CD1c-positive myeloid dendritic cell (primary cell): ENCODE results near the gene SH3BGRL2.
"Not testable (repeated sequence)": the region's sequence is repeated elsewhere in the genome, so short reads cannot be mapped to it uniquely, and the experiment has no call there.

Source experiments
- DNase-seq: peaks from one replicate; pipeline ENCODE4 v3.0.0-alpha.2; 2016; ENCODE audit errors: extremely low spot score

Gene SH3BGRL2

DNA sequence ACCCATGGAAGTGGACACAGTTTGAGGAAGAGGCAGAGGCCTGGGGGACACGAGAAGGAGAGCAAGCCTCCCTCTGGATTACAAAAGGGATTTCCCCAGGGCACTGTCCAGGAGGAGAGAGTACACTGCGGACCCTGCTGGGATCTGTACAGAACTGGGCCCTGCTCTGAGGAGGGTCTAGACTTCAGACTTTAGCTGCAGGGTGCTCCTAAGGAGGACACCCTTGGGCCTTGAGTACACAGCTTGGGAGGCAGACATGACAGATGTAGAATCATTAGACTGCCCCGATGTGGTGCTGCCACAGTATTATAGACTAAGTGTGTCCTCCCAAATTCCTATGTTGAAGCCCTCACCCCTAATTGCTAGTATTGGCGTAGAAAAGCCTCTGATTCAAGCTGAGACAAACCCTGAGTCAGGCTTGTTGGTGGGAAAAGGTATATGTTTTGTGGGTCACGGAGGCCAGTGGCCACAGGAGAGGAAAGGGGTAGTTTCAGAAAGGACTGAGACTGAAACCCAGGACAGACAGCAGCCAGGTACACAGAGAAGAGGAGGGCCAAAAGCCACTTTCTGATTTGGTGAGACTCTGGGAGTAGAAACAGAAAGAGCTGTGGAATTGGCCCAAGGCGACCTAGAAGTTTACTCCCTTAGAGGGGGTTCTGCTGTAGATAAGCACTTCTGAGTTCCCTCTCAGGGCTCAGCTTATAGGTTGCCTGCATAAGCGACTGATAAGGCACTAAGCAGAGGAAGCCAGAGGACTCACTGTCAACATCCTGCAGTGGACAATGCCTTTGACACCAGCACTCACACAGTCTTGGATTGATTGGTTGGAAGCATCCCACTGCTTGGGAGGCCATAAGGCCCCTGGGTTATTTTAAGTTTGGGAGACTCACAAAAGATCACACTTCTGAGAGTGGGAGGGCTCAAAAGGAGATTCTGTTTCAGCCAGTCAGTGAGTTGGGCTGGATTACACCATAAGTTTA, 16.5 kb upstream of the SH3BGRL2 start:
- DNase-seq: no peak

DNA sequence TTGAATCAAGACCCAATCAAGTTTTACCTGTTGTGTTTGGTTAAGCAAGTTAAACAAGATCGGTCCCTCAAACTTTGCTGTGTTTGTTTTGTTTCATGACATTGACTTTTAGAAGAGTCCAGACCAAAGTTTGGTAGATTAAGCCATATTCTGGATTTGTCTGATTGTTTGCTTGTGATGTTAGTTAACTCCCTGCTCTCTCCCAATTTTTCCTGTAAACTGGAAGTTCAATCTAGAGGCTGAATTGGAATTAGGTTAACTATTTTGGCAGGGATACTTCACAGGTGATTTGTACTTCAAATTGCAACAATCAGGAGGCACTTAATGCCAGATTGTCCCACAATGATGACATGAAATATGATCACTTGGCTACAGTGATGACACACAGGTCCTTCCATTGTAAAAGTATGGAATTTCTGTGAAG, 13.6 kb upstream of the SH3BGRL2 start:
- no peak for DNase-seq

DNA sequence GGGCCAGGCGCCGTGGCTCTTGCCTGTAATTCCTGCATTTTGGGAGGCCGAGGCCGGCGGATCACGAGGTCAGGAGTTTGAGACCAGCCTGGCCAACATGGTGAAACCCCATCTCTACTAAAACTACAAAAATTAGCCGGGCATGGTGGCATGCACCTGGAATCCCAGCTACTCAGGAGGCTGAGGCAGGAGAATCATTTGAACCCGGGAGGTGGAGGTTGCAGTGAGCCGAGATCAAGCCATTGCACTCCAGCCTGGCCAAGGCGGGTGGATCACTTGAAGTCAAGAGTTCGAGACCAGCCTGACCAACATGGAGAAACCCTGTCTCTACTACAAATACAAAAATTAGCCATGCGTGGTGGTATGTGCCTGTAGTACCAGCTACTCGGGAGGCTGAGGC, 12.7 kb upstream of the SH3BGRL2 start:
- DNase-seq: not testable (repeated sequence)

DNA sequence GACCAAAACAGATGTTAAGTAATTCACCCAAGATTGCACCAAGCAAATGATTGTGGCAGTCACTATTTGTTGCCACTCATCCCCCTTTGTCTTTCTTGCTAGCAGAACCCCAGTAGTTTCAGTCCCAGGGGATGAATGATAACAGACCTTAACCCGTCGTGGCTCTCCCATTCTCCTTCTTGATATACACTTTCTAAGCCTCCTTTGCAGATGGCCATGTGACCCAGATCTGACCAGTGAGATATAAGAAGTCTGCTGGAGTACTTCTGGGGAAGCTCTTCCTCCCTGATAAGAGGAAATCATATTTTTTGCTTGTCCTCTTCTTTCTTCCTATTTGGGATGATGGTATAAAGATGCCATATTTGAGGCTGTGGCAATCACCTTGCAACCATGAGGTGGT, 9.6 kb upstream of the SH3BGRL2 start:
- no peak for DNase-seq

DNA sequence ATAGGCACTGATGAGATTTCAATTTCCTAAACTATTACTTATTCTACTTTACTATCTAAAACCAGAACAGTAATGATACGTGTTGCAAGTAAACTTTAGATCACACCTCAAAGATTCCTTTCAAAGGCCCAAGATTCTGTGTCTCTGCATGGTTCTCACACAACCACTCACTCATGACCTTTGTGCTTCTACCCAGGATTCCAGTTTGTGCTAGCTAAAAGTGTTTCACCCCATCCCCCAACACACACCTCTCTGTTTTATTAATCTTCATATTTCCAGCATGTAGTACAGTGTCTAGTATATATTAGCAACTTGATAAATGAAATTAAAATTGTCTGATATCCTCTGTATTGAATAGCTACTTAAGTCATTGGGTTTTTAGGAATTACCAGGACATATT, 8.8 kb upstream of the SH3BGRL2 start:
- DNase-seq: no peak

DNA sequence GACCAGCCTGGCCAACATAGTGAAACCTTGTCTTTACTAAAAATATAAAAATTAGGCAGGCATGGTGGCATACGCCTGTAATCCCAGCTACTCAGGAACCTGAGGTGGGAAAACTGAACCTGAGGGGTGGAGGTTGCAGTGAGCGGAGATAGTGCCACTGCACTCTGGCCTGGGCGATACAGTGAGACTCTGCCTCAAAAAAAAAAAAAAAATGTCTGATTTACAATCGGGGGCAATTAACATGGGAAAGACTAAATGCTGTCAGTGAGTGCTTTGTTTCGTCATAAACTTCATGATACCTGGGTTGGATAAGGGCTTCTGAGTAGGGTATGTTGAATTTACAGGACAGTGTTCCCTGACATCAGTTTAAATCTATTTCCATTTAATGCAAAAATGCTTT, 8.0 kb upstream of the SH3BGRL2 start:
- DNase-seq: no peak

DNA sequence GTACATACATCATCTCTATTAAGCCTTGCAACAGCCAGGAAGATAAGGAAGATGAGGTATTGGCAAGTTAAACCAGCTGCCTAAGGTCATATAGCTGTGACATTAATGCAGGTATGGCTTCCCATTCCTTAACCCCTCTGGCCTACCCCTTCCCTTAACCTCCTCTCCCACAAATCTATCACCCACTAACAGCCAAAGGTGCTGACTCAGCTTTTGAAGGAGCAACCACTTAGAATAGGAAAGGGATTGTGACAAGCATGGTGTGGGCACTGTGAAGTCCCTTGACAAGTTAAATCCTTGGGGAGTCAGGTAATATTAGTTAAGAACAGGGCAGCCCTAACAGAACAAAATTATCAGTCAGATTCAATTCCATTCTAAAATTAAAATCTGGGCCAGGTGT, 5.4 kb upstream of the SH3BGRL2 start:
- no peak for DNase-seq

DNA sequence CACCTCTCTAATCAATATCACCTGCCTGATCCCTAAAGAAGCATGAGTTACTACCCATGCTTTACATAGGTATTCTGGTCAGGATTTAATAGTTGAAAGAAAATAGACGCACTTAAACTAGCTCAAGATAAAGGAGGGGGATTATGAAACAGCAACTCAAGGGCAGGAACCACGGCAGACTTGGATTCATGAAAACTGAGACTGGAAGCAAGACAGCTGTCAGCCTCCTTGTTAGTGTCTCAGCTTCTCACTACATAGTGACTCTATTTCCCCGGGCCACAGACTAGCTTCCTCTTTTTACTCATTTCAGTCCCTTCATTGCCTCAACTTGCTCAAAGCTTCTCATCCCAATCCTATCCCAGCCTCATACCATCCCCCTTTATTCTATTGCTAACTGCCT, 4.3 kb upstream of the SH3BGRL2 start:
- DNase-seq: no peak

DNA sequence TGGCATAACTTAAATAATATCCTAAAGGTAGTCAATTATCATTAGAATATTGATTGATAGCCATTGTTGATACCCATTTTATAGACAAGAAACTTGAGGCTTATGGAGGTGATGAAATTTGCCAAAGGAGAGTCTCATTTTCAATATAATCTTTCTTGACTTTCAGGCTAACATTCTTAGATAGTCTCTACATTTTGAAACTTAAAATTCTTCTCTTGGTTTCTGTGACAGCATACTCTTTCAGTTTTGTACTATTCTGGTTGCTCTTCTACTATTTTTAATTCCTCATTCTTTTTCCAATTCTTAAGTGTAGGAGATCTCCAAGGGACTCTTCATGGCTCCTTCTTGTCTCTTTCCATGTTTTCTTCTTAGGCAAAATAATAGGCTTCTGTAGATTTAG, 3.7 kb upstream of the SH3BGRL2 start:
- no peak for DNase-seq

DNA sequence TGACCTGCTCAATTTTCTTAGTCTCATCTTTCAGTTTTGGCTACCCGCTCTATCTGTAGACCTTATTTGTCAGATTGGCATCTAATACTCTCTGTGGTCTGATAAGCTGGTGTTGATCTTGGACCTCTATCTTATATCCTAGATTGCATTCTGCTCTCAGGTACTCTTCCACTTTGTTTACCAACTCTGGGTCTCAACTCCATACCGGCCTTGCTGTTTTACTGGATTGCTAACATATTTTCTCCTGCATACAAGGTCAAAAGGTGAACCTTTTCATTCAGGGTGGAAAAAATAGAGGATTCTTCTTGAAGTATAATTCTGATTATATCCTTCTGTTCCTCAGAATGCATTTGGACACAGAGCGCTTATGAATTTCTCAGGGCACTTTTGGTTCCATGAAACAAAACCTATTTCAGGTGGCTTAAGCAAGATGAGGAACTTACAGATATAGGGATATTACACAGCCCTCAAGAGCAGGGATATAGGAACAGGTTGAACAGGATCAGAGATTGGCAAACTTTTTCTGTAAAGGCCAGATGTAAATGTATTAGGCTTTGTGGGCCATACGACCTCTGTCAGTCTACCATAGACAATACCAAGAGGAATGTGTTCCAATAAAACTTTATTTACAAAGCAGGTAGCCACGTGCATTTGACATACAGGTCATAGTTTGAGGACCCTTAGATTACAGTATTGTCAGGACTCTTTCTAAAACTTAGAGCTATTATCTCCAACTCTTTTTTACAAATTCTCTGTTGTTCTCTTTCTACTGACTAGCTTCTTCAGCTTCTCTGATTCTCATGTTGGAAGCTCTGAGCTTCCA, 2.5 kb upstream of the SH3BGRL2 start:
- DNase-seq: no peak

DNA sequence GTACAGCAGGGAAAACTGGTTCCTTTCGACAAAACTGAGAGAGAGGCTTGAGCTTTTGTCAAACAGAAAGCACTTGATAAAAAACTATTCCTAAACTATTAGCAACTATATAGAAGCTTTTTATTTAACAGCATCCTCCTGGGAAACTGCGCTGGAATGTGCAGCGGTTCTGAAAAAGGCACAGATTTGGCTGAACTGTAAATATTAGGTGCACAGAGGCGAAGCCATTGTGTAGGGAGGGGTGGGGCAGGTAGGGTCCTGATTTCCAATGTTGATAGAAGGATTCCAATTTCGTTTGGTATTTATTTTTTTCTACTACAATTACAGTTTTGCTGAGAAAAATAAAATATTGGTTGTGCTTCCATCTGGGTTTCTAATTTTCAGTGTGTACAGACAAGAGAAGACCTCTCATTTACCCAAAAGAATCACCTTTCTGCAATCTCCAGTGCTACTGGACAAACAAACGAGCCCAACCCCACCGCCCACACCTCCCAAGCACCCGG, 698 bp upstream of the SH3BGRL2 start:
- DNase-seq: no peak

DNA sequence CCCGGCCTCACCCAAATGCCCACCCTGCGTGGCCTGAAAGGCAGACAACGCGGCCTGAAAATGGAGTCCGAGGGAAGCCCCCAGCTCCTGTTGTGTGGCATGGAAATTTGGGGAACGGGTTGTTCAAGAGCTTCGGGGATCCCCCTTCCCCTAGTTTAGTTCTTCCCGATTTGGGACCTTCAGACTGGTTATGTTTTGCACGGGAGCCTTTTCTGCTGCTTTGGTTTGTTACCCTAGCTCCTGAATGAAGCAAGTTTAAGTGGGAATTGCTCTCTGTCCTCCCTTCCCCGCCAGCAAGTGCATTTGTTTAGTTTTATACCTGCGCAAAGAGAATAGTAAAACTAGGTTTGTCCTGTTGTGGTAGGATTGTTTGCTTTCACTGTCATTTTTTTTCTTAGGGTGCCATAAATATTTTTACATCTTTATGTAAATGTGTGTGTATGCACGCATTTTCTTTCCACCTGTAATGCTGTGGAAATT, 604 bp downstream of the SH3BGRL2 start:
- no peak for DNase-seq

DNA sequence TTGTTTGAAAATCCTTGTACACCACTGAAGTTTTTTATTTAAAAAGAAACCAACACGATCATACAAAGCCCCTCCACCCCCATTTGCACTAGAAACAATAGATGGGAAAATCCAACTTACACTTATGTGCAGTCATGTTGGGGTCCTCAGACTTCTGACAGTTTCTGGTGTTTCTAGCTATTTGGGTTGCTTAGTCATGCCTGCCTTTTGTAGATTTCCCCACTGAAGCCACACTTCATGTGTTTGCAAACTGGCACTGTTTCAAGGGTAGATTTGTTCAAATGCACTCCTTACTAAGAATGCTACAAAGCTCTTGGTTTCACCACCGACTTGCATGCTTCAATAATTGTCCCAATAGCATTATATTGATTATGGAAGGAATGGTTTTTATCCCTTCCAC, 1.5 kb downstream of the SH3BGRL2 start:
- no peak for DNase-seq

DNA sequence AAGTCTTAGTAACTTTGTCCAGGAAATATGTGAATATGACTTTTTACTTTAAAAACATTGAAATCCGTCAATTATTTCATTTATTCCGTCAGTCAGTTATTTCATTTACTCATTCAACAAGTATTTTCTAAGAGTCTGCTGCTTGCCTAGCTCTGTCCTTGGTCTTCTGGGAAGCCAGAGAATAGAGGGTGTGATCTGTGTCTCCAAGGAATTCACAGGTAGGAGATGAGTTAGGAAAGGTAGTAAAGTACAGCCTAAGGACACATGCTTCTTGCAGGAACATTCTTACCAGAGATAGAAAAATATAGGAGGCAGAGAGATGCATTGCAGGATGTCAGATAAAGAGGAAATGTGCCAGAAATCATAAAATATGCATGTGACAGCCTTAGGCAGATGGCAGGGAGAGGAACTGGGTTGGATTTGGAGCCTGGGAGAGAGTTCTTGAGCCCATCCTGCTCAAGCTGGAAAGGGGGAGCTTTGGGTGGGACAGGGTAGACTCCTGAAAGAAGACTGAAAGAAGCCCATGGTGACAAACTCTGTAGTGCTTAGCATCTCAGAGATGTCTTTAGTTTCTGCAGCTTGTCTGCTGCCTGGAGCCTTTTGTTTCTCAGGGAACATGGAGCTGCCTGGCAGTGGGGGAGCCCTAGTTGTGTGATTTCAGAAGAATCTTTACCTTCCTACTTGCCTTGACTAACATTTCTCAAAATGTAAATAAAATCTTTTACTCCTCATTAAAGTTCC, 3.5 kb downstream of the SH3BGRL2 start:
- no peak for DNase-seq

DNA sequence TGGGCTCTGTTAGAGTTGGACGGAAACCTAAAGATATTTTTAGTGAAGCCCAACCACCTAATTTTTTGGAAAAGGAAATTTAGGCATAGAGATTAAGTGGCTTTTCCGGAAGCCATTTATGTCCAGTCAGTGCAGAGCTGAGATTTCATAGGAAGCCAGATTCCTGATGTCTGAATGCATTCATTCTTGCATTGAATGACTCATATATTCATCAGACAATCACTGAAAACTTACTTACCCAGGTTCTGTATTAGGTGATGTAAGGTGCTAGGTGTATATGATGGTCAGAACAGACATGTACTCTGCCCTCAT, 4.1 kb downstream of the SH3BGRL2 start:
- DNase-seq: no peak

DNA sequence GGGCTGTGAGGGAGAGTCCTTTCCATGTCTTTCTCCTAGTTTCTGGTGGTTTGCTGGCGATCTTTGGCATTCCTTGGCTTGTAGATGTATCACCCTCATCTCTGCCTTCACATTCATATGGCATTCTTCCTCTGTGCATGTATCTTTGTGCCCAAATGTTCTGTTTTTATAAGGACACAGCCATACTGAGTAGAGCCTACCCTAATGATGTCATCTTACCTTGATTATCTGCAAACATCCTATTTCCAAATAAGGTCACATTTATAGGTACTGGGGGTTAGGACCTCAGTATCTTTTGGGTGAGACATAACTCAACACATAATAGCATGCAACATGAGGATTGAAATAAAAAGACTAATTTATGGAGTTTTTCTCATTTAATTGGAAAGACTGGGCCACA, 5.5 kb downstream of the SH3BGRL2 start:
- DNase-seq: no peak

DNA sequence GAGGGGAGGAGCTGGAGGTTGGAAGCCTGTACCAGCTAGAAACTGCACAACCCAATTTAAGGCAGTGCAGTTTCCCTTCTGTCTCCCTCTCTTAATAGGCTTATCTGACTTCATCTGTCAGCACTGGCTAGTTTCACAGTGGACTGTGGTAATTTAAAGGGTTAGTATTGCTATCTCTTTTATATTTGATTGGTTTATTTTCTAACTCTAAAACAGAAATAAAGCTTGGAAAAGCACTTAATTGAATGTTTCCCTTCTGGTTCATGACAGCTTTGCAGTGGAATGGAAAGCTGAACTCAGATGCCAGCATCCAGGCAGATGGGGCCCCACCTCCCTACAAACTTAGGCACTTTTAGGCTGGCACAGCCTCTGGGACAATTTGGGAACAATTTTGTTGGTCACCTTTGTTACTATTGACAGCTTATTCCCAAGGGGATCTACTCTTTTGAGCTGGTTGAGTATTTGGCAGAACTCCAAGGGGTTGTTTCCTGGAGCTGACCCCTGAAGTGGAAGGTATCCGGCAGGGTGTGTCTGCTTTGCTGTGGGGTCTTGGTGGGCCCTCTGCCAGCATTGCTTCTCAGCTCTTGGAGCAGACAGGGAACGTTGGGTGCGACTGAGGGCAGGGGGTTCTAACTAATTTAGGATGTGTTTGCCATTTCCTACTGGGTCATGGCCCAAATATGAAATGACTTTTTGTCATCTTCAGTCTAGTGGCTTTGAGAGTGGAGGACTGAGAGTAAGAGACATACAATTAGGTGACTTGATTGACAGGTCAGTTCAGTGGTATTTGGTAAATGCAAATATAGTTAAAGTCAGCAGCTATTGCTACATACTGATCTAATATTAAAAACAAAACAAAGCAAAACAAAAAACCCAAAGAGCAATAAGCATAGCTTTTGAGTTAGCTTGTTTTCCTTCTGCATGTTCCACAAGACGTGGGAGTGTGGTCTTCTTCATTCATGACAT, 9.3 kb downstream of the SH3BGRL2 start:
- DNase-seq: no peak

DNA sequence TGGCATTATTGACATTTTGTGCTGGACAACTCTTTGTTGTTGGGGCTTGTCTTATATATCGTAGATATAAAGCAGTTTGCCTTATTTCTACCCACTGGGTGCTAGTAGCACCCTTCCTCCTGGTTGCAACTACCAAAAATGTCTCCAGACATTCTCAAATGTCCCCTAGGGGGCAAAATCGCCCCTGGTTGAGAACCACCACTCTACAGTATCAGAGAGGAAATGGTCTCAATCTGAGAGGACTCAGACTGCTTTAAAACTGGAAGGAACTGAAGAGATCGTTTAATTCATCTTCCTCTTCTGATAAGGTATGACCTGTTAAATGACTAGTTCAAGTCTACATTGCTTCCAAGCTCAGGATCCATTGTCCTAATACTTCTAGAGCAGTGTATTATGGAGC, 14.9 kb downstream of the SH3BGRL2 start:
- DNase-seq: no peak

DNA sequence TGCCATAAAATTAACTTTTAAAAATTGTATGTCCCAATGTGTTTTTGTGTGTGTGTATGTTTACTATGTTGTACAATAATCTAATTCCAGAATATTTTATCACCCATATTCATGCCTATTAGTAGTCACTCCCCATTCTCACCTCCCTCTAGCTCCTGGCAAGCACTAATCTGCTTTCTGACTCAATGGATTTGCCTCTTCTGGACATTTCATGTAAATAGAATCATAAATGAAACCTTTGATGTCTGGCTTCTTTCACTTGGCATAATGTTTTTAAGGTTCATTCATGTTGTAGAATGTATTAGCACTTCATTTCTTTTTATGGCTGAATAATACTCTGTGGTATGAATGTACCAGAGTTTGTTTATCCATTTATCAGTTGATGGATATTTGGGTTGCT, 15.4 kb downstream of the SH3BGRL2 start:
- DNase-seq: no peak

DNA sequence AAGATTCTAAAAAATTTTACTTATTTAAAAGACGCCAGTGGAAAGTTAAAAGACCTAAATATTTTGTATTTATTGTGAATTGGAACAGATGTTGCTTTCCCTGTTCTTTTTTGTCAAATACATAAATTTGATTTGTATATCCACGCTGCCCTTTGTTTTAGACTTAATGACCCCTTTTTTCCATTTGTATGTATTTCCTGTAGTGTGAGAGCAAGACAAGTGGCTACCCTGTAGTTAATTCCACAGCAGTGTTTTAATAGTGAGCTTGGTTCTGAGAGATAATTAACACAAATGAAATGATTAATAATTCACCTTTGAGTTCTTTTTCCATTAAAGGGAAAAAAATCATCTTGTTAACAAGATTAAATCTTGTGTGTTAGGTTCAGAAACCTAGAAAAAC, 16.6 kb downstream of the SH3BGRL2 start:
- DNase-seq: no peak

DNA sequence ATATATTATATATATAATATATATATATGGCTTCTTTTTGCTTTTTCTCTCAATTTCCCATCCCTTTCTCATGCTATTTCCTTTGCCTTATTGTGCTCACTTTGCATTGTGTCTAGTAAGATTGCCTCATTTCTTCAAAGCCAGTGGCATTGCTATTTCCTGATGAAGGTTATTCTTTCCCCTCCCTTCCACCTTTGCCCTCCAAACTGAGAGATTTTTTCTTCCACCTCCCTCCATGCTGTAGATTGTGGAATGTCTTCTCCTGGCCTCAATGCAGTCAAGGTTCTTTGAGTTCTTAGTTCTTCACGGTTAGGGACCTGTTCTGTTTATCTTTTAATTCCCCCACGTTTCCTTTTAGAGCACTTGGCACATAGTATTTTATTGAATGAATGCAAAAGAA, 17.2 kb downstream of the SH3BGRL2 start:
- no peak for DNase-seq
